SK-N-SH (cell line): ENCODE results near the gene CDH16.
A peak's percentile ranks its signal among the peaks of the same experiment; 100 is the strongest.

ENCODE experiments used
- CHD2 ChIP-seq: fragments of 150-350 bp; IDR thresholded peaks from 2 replicates; pipeline ENCODE4 v1.6.1; 2018; ENCODE audit warnings: low read length; ENCODE audit not compliant: partially characterized antibody
- FOSL2 ChIP-seq: IDR thresholded peaks from 2 replicates; pipeline ENCODE4 v1.4.0; 2012; ENCODE audit warnings: low read depth, mild to moderate bottlenecking, moderate library complexity, borderline replicate concordance
- NFIC ChIP-seq: IDR thresholded peaks from 2 replicates; pipeline ENCODE4 v1.4.0; 2012; ENCODE audit warnings: borderline replicate concordance
- TF ChIP-seq, protein P1 (sequence below): IDR thresholded peaks from 2 replicates; pipeline ENCODE4 v1.4.0; 2012; ENCODE audit warnings: low read depth
- TF ChIP-seq, protein P2 (sequence below): fragments of 150-350 bp; IDR thresholded peaks from 2 replicates; pipeline ENCODE4 v1.6.1; 2017; ENCODE audit warnings: antibody characterized with exemption, low read length, low read depth, borderline replicate concordance
- TF ChIP-seq, protein P3 (sequence below): fragments of 200-600 bp; sonication (generic); IDR thresholded peaks from 2 replicates; pipeline ENCODE4 v1.6.1; 2017; ENCODE audit warnings: antibody characterized with exemption, mild to moderate bottlenecking, moderate library complexity

DNA sequence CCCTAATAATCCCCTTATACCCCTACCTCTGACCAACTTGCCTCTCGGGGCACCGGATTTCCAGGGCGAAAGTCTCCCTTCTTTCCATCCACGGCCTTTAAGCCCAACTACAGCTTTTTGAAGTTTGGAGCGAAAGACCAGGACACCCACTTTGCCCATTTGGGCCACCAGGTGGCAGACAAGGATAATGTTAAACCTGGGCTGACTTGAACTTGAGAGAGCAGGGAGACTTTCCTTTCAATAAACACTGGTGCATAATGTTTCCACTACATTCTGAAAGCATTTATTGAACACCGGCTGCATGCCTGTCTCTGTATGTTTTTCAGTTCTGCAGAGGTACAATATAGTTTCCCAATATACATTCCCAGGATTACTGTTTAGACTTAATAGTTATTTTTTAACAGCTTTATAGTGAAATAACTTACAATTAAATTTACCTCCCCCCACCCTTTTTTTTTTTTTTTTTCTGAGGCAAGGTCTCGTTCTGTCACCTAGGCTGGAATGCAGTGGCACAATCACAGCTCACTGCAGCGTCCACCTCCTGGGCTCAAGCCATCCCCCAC lies 35.5 kb upstream of the CDH16 start:
- TF ChIP-seq, protein P1, sequence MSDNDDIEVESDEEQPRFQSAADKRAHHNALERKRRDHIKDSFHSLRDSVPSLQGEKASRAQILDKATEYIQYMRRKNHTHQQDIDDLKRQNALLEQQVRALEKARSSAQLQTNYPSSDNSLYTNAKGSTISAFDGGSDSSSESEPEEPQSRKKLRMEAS = no peak
- TF ChIP-seq CHD2 = no peak
- TF ChIP-seq, protein P2, sequence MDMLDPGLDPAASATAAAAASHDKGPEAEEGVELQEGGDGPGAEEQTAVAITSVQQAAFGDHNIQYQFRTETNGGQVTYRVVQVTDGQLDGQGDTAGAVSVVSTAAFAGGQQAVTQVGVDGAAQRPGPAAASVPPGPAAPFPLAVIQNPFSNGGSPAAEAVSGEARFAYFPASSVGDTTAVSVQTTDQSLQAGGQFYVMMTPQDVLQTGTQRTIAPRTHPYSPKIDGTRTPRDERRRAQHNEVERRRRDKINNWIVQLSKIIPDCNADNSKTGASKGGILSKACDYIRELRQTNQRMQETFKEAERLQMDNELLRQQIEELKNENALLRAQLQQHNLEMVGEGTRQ = no peak
- no peak for TF ChIP-seq FOSL2
- TF ChIP-seq, protein P3, sequence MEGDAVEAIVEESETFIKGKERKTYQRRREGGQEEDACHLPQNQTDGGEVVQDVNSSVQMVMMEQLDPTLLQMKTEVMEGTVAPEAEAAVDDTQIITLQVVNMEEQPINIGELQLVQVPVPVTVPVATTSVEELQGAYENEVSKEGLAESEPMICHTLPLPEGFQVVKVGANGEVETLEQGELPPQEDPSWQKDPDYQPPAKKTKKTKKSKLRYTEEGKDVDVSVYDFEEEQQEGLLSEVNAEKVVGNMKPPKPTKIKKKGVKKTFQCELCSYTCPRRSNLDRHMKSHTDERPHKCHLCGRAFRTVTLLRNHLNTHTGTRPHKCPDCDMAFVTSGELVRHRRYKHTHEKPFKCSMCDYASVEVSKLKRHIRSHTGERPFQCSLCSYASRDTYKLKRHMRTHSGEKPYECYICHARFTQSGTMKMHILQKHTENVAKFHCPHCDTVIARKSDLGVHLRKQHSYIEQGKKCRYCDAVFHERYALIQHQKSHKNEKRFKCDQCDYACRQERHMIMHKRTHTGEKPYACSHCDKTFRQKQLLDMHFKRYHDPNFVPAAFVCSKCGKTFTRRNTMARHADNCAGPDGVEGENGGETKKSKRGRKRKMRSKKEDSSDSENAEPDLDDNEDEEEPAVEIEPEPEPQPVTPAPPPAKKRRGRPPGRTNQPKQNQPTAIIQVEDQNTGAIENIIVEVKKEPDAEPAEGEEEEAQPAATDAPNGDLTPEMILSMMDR = peak; percentile 87
- TF ChIP-seq NFIC = no peak
